GM12873 (cell line): ENCODE results near the gene FAM98A.

Experiments
- TF ChIP-seq, protein P1 (sequence below): IDR thresholded peaks from 2 replicates; pipeline ENCODE4 v1.5.1; 2012; ENCODE audit warnings: low read depth, mild to moderate bottlenecking, moderate library complexity, low read length, control low read depth; ENCODE audit not compliant: insufficient read depth; ENCODE audit errors: missing control alignments

FAM98A gene

DNA sequence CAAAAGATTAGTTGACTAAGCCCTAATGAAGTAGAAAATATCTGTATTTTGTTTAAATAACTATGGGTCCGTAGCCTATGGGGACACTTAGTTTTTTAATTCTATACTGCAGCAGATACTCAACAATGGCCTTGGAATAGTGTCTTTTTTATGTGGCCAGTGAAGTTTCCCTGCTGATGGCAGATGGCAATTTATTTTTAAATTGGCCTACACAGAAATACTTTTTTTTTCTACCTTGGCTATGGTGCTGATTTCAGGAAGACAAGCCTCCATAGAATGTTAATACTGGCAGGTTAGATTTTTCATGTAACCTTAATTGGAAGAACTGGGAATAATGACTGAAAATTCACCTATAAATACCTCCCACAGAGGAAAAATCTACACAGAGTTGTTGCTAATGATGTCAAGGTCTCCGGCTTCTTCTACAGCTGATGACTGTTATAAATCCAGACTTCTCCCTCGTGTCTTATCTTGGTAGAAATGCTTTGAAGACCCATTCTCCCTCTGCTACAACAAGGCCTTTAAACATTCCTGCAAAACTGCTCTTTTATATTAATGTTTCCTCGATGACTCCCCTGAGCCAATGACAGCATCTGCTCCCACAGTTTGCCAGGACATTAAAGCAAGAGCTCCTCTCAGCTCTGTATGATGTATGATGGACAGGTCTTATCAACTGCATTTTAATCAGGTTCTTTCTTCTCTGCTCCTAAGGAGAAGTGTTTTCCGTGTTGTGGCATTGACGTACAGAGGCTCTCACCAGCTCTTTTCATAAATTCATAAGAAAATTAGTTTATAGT, 29.1 kb upstream of the FAM98A start:
- TF ChIP-seq, protein P1, sequence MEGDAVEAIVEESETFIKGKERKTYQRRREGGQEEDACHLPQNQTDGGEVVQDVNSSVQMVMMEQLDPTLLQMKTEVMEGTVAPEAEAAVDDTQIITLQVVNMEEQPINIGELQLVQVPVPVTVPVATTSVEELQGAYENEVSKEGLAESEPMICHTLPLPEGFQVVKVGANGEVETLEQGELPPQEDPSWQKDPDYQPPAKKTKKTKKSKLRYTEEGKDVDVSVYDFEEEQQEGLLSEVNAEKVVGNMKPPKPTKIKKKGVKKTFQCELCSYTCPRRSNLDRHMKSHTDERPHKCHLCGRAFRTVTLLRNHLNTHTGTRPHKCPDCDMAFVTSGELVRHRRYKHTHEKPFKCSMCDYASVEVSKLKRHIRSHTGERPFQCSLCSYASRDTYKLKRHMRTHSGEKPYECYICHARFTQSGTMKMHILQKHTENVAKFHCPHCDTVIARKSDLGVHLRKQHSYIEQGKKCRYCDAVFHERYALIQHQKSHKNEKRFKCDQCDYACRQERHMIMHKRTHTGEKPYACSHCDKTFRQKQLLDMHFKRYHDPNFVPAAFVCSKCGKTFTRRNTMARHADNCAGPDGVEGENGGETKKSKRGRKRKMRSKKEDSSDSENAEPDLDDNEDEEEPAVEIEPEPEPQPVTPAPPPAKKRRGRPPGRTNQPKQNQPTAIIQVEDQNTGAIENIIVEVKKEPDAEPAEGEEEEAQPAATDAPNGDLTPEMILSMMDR, result no peak

DNA sequence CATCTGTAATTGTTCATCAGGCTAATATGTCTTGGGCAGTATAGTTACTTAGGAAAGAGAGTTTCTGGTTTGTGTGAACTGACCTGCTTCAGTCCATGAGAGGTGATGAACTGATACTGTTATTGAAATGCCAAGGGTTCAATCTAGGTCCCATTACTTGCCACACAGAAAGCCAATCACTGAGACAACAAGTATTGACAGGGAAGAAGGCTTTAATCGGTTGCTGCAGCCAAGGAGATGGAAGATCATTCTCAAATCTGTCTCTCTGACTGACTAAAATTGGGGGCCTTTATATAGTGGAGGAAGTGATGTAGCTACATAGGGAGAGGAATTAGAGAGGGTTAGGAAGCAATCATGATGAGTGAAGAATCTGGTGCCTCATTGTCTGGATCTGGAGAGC, 19.9 kb upstream of the FAM98A start:
- TF ChIP-seq, protein P1, result no peak

DNA sequence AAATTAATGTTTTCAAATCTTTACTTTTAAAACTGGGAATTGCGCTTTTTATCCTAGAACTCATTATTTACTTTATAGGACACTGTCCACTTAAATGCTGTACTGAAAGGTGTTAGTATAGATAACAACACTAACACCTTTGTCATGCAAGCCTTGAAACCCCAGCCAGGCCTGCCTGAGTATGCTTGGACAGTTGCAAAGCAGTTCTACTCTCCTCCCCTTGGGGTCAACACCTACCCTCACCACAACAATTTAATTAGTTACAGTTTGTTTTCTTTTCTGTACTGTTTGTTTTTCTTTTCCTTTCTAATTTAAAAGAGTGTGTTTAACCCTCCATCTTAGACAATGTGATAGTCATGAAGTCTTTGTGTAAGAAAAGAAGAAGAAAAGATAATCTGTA, 18.9 kb upstream of the FAM98A start:
- TF ChIP-seq, protein P1, result no peak

DNA sequence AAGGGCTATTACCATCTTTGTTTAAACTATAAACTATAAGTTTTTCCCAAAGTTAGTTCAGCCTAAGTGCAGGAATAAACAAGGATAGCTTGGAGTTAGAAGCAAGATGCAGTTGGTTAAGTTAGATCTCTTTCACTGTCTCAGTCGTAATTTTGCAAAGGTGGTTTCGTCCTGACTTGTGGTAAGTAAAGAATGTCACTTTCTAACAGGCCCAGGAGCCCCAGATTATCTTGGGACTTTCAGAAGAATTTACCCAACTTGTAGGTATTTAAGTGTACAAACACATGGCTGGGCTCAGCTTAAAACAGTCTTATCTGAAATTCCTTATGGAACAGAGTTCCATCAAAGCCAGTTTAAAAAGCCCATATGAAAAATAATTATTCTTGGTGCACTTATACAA, 18.3 kb upstream of the FAM98A start:
- TF ChIP-seq, protein P1, result no peak

DNA sequence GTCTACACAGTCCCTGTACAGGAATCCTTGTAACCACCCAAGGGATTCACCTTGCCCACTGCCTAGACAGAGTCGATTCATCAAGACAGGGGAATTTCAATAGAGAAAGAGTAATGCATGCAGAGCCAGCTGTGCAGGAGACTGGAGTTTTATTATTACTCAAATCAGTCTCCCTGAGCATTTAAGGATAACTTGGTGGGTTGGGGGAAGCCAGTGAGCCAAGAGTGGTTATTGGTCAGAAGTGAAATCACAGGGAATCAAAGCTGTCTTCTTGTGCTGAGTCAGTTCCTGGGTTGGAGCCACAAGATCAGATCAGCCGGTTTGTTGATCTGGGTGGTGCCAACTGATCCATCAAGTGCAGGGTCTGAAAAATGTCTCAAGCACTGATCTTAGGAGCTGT, 17.8 kb upstream of the FAM98A start:
- TF ChIP-seq, protein P1, result no peak

DNA sequence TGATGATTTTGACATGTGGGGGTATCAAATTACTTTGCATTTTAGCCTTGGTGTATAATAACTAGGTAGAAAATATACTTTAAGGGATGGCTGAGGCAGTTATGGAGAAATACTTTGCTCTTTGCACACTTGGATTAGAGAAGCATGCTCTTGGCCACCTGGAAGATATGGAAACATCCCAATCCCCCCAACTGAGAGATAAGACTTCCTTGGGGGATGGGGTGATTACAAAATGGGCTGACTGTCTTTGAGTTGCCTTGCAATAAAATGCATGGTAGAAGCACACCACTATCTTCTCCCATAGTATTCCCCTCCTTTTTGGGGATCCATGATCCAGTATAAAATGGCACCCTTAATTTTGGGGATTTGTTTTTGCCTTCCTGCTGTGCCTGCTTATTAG, 15.1 kb upstream of the FAM98A start:
- TF ChIP-seq, protein P1, result no peak

DNA sequence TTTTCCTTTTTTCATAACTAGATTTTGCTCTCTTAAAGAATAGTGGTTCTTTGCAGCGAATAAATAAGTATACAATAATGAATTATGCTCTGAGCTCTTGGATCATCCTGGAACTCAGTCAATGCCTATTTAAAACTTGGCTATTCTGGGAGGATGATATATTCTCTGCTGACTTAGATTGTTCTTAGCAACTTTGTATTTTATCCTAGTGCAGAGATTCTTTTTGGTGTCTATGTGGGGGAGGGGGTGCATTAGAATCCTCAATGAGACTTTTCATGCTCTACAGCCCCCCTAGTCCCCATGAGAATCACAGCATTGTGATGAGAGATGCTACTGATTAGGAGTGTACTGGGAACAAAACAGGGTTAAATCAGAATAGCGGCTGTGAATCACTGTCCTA, 8.8 kb upstream of the FAM98A start:
- TF ChIP-seq, protein P1, result no peak
